ENCODE data around the gene SNRPD1.

Gene SNRPD1

DNA sequence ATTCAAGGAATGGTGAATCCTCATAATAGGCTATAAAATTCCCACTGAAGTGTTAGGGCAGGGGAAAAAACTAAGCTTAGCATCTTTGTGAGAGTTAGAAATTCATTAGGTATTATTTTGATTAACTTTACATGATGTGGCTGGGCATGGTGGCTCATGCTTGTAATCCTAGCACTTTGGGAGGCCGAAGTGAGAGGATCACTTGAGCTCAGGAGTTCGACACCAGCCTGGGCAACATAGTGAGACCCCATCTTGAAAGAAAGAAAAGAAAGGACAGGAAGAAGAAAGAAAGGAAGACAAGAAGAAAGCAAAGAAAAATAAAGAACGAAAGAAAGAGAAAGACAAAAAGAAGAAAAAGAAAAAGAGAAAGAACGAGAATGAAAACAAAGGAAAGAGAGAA is 40.0 kb downstream of the SNRPD1 start:
- TF ChIP-seq ZNF274 (IDR thresholded peaks at IDR 0.05; ENCODE audit: low read depth, low read length) (no peak), YY1 (IDR thresholded peaks at IDR 0.05; ENCODE audit: insufficient read depth, insufficient read length) (no peak), SUZ12 (IDR thresholded peaks at IDR 0.05; ENCODE audit: extremely low read depth, insufficient read depth, insufficient read length) (no peak)
- Histone ChIP-seq H3K27me3 (ENCODE audit: insufficient read depth, insufficient read length) (no peaks in the 10 kb centered on the region), H3K36me3 (ENCODE audit: insufficient read depth, insufficient read length, low read length) (peaks cover 8% of the 10 kb centered on the region), H3K4me3 (ENCODE audit: insufficient read length, low read depth) (no peak overlapping the region), H3K9me3 (ENCODE audit: insufficient read depth, low read length) (no peaks in the 10 kb centered on the region), H3K4me1 (ENCODE audit: insufficient read depth, insufficient read length) (no peaks in the 10 kb centered on the region), H3K9ac (ENCODE audit: insufficient read length, low read depth) (no peak overlapping the region)
- no peak for DNase-seq (ENCODE audit: low read depth, low spot score)

DNA sequence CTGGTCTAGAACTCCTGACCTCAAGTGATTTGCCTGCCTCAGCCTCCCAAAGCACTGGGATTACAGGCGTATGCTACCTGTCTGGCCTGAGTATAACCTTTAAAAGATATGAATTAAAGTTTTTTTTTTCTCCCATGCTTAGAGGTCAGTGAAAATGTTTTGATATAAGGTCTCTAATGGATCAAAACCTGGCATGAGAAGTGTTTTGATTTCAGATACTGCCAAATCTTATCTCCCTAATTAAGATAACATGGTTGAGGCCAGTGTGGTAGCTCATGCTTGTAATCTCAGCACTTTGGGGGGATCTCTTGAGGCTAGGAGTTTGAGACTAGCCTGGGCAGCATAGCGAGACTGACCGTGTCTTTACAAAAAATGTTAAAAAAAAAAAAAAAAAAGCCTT is 41.2 kb downstream of the SNRPD1 start:
- no peak overlapping the region for H3K4me3 ChIP-seq (ENCODE audit: insufficient read length, low read depth)
- no peaks in the 10 kb centered on the region for H3K4me1 ChIP-seq (ENCODE audit: insufficient read depth, insufficient read length)
- no peak for TF ChIP-seq YY1 (IDR thresholded peaks at IDR 0.05; ENCODE audit: insufficient read depth, insufficient read length)
- TF ChIP-seq SUZ12 (IDR thresholded peaks at IDR 0.05; ENCODE audit: extremely low read depth, insufficient read depth, insufficient read length), result no peak
- TF ChIP-seq ZNF274 (IDR thresholded peaks at IDR 0.05; ENCODE audit: low read depth, low read length), result no peak
- H3K27me3 ChIP-seq (ENCODE audit: insufficient read depth, insufficient read length), result no peaks in the 10 kb centered on the region
- no peaks in the 10 kb centered on the region for H3K9me3 ChIP-seq (ENCODE audit: insufficient read depth, low read length)
- H3K36me3 ChIP-seq (ENCODE audit: insufficient read depth, insufficient read length, low read length), result peaks cover 8% of the 10 kb centered on the region
- no peak for DNase-seq (ENCODE audit: low read depth, low spot score)
- no peak overlapping the region for H3K9ac ChIP-seq (ENCODE audit: insufficient read length, low read depth)

DNA sequence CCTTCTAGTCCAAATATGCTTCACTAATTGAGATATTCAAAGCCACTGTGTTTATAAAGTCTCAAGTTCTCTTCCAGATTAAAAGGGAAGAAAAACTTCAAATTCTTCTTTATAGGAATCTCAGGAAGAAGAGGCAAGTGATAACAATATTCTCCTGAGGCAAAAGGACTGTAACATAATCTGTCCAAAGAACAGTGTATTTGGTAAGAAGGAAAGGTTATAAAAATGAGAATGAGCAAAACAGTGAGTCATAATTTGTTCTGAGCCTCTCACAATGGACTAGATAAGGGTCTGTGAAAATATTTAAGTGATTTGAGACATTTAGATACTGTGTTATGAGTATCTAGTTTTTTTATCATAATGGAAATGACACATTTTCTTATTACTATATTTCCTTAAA is 44.3 kb downstream of the SNRPD1 start:
- TF ChIP-seq SUZ12 (IDR thresholded peaks at IDR 0.05; ENCODE audit: extremely low read depth, insufficient read depth, insufficient read length) (no peak), YY1 (IDR thresholded peaks at IDR 0.05; ENCODE audit: insufficient read depth, insufficient read length) (no peak), ZNF274 (IDR thresholded peaks at IDR 0.05; ENCODE audit: low read depth, low read length) (no peak)
- DNase-seq (ENCODE audit: low read depth, low spot score), result no peak
- Histone ChIP-seq H3K27me3 (ENCODE audit: insufficient read depth, insufficient read length) (no peaks in the 10 kb centered on the region), H3K36me3 (ENCODE audit: insufficient read depth, insufficient read length, low read length) (peaks cover 6% of the 10 kb centered on the region), H3K9ac (ENCODE audit: insufficient read length, low read depth) (no peak overlapping the region), H3K4me1 (ENCODE audit: insufficient read depth, insufficient read length) (no peaks in the 10 kb centered on the region), H3K4me3 (ENCODE audit: insufficient read length, low read depth) (no peak overlapping the region), H3K9me3 (ENCODE audit: insufficient read depth, low read length) (no peaks in the 10 kb centered on the region)

DNA sequence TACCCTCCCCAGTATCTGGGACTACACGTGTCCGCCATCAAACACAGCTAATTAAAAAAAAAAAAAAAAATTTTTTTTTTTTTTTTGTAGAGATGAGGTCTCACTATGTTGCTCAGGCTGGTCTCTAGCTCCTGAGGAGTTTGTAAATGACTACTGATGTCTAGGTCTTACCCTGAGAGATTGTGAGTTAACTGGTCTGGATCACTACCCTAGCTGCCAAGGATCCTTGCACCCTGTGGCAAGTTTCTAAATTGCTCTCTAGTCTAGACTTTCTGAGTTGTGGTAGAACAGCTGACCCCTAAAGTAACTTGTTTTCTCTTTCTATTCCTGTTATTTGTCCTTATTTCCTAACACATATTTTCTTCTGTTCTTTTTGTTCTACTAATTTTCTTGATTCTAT is 48.0 kb downstream of the SNRPD1 start:
- Histone ChIP-seq H3K4me3 (ENCODE audit: insufficient read length, low read depth) (no peak overlapping the region), H3K9me3 (ENCODE audit: insufficient read depth, low read length) (no peaks in the 10 kb centered on the region), H3K27me3 (ENCODE audit: insufficient read depth, insufficient read length) (no peaks in the 10 kb centered on the region), H3K36me3 (ENCODE audit: insufficient read depth, insufficient read length, low read length) (peaks cover 15% of the 10 kb centered on the region), H3K4me1 (ENCODE audit: insufficient read depth, insufficient read length) (no peaks in the 10 kb centered on the region), H3K9ac (ENCODE audit: insufficient read length, low read depth) (no peak overlapping the region)
- TF ChIP-seq YY1 (IDR thresholded peaks at IDR 0.05; ENCODE audit: insufficient read depth, insufficient read length) (no peak), ZNF274 (IDR thresholded peaks at IDR 0.05; ENCODE audit: low read depth, low read length) (no peak), SUZ12 (IDR thresholded peaks at IDR 0.05; ENCODE audit: extremely low read depth, insufficient read depth, insufficient read length) (no peak)
- no peak for DNase-seq (ENCODE audit: low read depth, low spot score)

DNA sequence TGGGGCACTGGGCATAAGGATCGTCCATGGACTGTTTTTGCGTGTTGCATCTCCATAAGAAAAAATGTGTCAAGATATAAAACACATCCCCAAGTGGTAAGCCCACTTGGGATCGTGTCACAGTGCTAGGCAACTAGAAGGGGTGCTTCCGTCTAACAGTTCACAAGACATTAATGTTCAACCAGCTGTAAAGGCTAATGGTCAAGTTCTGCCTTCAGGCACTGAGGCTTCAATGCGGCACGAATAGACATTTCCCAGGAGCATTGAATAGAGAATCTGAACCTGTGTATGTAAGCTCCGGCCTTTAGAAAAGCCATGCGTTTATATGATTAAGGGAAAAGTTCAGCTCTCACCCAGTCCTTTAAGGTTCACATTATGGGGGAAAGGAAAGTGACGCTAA is 50.5 kb downstream of the SNRPD1 start:
- Histone ChIP-seq H3K4me3 (ENCODE audit: insufficient read length, low read depth) (no peak overlapping the region), H3K4me1 (ENCODE audit: insufficient read depth, insufficient read length) (no peaks in the 10 kb centered on the region), H3K27me3 (ENCODE audit: insufficient read depth, insufficient read length) (no peaks in the 10 kb centered on the region), H3K9ac (ENCODE audit: insufficient read length, low read depth) (no peak overlapping the region), H3K36me3 (ENCODE audit: insufficient read depth, insufficient read length, low read length) (peaks cover 15% of the 10 kb centered on the region), H3K9me3 (ENCODE audit: insufficient read depth, low read length) (no peaks in the 10 kb centered on the region)
- TF ChIP-seq YY1 (IDR thresholded peaks at IDR 0.05; ENCODE audit: insufficient read depth, insufficient read length), result no peak
- TF ChIP-seq SUZ12 (IDR thresholded peaks at IDR 0.05; ENCODE audit: extremely low read depth, insufficient read depth, insufficient read length), result no peak
- no peak for TF ChIP-seq ZNF274 (IDR thresholded peaks at IDR 0.05; ENCODE audit: low read depth, low read length)
- no peak for DNase-seq (ENCODE audit: low read depth, low spot score)

DNA sequence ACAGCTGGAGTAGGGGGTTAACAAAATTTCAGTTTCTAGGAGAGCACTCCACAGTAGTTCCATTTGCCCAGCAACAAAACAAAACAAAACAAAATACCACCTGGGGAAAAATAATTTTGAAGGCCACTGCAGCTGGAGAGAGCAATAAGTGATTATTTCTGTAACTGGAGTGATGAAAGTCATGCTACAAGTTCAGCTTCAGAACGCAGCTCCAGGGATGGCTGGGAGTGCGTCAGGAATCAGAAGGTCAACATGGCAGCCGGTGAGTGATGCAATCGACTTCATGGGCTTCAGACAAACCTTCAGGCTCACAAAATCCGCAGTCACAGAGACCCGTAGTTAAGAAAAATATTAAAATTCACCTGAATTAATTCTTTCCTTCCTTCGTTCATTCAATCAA is 51.5 kb downstream of the SNRPD1 start:
- H3K9ac ChIP-seq (ENCODE audit: insufficient read length, low read depth), result no peak overlapping the region
- DNase-seq (ENCODE audit: low read depth, low spot score), result no peak
- no peaks in the 10 kb centered on the region for H3K4me1 ChIP-seq (ENCODE audit: insufficient read depth, insufficient read length)
- TF ChIP-seq YY1 (IDR thresholded peaks at IDR 0.05; ENCODE audit: insufficient read depth, insufficient read length) (no peak), SUZ12 (IDR thresholded peaks at IDR 0.05; ENCODE audit: extremely low read depth, insufficient read depth, insufficient read length) (no peak), ZNF274 (IDR thresholded peaks at IDR 0.05; ENCODE audit: low read depth, low read length) (no peak)
- H3K36me3 ChIP-seq (ENCODE audit: insufficient read depth, insufficient read length, low read length), result peaks cover 15% of the 10 kb centered on the region
- no peaks in the 10 kb centered on the region for H3K27me3 ChIP-seq (ENCODE audit: insufficient read depth, insufficient read length)
- no peak overlapping the region for H3K4me3 ChIP-seq (ENCODE audit: insufficient read length, low read depth)
- no peaks in the 10 kb centered on the region for H3K9me3 ChIP-seq (ENCODE audit: insufficient read depth, low read length)

DNA sequence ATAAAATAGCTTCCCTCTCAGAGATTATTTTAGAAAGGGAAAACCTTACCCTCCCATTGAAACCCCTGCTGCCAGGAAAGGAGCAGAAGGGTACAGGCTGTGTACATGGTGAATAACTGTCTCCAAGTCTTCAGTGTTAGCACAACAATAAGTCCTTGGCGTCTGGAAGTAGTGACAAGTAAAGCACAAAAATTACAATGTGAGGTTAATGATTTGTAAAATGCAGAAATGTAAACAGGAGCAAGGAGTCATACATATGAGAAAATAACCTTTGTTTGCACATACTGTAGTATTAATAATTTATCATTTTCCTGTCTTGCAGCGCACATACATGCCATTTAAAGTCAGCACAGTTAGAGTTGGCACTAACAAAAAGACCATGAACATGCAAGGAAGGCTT is 52.0 kb downstream of the SNRPD1 start:
- TF ChIP-seq YY1 (IDR thresholded peaks at IDR 0.05; ENCODE audit: insufficient read depth, insufficient read length), result no peak
- no peak for TF ChIP-seq ZNF274 (IDR thresholded peaks at IDR 0.05; ENCODE audit: low read depth, low read length)
- TF ChIP-seq SUZ12 (IDR thresholded peaks at IDR 0.05; ENCODE audit: extremely low read depth, insufficient read depth, insufficient read length), result no peak
- H3K4me3 ChIP-seq (ENCODE audit: insufficient read length, low read depth), result no peak overlapping the region
- H3K9ac ChIP-seq (ENCODE audit: insufficient read length, low read depth), result no peak overlapping the region
- DNase-seq (ENCODE audit: low read depth, low spot score), result no peak
- H3K9me3 ChIP-seq (ENCODE audit: insufficient read depth, low read length), result no peaks in the 10 kb centered on the region
- H3K36me3 ChIP-seq (ENCODE audit: insufficient read depth, insufficient read length, low read length), result peaks cover 15% of the 10 kb centered on the region
- H3K27me3 ChIP-seq (ENCODE audit: insufficient read depth, insufficient read length), result no peaks in the 10 kb centered on the region
- no peaks in the 10 kb centered on the region for H3K4me1 ChIP-seq (ENCODE audit: insufficient read depth, insufficient read length)

Data from NT2/D1 (cell line).